GM19025 (cell line): ENCODE data around the gene OTOG.

Experiments used
- ATAC-seq: cut with Tn5 transposase; IDR thresholded peaks from one replicate; pipeline ENCODE4 v1.9.1; 2021; ENCODE audit warnings: mild to moderate bottlenecking, low read depth, moderate library complexity; ENCODE audit not compliant: unreplicated experiment

Gene OTOG

DNA sequence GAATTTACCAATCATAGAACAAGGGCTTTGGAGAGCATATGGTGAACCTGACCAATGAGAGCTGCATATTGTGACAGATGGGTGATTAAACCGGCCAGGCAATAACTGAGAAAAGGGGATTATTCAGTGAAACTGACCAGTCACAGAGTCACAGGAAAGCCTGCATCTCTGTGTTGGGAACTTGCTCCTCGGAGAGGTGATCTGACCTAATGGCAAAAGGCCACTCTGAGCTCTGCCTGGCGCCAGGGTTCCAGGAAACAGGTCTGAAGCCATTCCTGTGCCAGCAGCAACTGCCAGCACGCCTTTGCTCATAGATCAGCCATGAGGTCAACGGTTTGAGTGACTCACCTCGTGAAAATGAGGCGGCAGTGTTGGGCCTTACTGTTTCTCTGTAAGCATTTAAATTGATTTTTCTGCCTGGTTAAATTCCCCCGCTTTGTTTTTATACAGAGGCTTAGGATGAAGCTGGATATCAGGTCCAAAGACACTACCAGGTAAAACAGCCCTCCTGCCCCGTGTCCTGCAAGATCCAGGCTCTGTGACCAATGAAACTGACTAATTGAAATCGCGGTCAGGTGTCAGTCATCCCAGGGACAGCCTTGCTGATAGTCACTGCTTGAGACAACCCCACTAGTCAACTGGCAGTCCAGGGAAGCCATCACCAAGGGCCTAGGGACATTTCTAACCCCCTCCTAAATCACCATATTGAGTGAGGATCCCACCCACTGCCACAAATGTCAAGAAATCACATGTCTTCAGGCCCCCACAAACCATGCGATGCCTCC, 136.5 kb downstream of the OTOG start:
- ATAC-seq, result no peak

DNA sequence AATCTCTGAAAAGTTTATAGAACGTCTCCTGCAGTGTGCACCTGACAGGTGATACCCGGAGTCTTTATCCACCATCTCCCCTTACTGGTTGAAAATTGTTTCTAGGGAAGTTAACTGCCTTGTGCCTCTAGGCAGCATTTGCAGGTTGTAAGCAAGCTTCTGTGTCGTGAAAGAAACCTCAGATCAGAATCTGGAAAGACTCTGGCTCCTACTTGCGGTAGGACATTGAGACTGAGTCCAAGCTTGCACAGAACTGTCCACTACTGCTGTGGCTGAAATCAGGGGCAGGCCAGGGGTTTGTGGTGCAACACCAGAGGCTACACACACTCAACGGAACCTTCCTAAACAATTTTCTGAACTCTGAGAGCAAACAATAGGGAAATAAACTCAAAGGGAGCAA, 137.5 kb downstream of the OTOG start:
- ATAC-seq, result no peak

DNA sequence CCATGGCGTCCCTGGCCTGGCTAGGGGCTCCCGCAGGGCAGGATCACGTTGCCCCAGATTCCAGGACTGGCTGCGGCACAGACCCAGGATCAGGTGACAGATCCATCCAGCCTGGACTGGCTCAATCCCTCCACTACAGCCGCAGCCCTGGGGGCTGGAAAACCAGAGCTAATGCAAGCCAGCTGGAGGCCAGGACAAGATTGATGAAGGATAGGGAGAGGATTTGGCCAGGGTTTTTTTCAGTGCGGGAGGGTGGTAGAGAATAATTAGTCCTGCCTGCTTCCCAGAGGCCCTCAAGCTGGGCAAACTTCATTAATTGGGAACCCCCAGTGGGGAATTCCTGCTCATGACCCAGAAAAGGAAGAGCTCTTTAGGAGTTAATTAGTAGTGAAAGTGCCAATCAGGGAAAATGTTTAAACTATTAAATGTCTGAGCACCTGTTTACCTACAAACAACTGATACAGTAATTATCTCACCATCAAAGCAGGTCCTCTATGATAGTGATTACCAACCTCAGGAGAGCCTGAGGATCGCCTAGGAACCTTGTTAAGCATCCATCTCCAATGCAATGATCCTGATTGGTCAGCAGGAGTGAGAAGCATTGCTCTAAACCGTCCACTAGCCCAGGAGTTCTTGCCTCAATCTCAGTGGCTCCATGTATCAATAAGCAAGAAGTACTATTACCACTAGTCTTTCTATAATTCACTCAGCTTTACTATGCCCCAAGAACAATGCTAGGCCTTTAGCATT, 139.3 kb downstream of the OTOG start:
- no peak for ATAC-seq

DNA sequence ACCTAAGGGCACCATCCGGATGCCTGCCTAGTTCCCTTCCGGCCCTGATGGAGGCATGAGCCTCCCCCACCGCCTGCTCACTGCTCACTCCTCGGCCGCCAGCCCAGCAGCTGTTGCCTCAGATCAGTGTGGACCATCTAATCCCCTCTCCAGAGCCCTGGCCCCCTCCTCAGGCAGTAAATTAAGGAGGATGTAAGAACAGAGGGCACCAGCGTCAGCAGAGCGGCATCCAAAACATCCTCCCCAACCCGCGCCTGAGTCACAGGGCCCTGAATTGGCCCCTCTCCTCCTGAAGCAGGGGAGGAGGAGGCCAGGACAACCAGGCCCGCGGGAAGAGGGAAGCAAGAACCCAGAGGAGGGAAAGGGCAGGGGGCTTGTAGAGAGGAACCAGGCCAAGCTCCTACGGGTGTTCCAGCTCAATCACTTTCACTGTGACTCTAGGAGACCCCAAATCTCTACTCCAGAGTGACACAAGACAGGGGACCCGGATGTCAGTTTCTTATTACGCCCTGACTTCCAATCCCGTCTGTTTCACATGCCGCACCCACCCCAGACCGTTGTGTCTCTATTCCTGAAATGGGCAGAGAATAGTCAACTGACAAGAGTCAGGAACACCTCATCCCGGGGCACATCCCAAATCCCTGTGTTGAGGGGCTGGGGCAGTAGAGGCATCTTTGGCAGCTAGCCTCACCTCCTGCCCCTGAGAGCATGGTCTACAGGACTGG, 141.0 kb downstream of the OTOG start:
- no peak for ATAC-seq

DNA sequence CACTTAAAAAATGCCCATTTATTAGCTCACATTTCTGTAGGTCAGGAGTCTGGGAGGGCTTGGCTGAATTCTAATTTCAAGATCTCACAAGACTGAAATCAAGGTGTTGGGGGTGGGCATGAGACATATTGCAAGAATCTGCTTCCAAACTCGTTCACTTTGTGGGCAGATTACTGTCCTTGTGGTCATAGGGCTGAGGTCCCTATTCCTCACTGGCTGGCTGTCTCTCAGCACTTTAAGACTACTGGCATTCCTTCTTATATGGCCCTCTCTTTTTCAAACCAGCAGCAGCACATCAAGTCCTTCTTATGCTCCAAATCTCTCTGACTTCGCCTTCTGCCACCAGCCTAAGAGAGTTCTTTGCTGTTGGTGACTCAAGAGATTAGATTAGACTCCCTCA, 144.5 kb downstream of the OTOG start:
- ATAC-seq, result no peak

DNA sequence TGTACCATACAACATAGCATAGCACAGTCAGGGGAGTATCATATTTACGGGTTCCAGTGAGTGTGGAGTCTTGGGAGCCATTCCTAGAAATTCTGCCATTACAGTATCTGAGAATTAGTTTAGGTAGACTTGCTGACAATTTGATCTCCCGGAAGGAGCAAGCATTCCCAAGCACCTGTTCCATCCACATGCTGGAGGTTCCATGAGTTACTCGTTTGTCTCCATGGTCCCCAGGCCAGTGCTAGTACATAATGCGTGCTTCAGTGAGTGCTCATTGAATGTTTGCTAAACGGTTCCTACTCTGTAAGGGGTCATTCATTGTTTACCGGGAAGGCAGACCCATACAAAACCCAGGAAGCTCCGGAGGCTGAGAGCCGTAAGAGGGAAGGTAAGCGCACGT, 144.9 kb downstream of the OTOG start:
- no peak for ATAC-seq

DNA sequence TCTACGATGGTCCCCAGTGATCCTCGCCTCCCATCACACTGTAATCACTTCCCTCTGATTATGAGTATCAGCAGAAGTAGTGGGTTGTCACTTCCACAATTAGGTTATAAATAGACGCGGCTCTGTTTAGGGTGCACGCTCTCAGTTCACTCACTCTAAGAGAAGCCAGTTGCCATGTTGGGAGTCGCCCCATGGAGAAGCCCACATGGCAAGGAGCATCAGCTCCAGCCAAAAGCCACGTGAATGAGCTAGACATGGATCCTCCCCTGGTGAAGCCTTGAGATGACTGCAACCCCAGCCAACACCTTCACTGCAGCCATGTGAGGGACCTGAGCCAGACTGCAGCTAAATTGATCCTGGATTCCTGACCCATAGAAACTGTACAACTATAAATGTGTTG, 145.9 kb downstream of the OTOG start:
- ATAC-seq, result no peak

DNA sequence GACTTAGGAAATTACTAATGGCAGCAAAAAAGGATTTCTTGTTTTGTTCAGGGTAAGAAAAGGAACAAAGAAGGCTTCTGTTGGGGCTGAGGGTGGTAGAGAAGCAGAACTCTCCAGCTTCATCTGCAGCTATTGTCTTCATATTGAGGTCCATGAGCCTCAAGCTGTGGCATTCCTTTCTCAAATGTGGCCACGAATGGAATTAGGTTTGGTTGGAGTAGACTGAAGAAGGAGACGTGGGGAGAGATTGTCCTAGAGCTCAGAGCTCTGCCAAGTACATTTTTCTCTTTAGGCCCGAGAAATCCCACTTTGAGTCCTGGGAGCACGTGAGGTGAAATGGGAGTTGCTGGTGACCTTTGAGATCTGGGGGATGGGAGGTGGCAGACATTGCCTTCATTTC, 146.5 kb downstream of the OTOG start:
- no peak for ATAC-seq

DNA sequence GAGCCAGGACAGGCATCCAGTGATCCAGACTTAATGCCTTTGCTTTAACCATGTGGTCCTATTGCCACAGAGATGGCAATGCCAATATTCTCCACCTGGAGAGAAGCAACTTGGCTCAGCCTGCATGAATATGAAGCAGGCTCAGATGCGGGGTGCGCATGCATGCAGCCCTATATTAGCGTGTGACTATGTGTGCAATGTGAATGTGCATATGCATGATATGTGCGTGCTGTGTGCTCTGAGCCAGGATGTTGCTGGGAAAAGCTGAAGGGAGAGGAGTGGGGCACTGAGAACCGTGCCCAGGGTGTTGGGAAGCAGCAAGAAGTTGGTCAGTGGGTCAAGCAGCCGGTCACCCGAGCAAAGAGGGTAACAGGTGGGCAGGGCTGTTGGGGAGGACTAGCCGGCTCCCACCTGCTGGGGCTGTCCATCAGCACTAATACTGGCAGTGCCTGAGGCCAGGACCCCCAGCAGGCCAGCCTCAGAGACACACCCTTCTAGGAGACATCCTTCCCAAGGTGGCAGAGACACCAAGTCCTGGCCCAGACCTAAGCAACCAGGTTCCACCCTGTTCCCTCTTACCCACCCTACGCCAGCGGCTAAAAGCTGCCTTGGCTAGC, 147.5 kb downstream of the OTOG start:
- ATAC-seq, result no peak

DNA sequence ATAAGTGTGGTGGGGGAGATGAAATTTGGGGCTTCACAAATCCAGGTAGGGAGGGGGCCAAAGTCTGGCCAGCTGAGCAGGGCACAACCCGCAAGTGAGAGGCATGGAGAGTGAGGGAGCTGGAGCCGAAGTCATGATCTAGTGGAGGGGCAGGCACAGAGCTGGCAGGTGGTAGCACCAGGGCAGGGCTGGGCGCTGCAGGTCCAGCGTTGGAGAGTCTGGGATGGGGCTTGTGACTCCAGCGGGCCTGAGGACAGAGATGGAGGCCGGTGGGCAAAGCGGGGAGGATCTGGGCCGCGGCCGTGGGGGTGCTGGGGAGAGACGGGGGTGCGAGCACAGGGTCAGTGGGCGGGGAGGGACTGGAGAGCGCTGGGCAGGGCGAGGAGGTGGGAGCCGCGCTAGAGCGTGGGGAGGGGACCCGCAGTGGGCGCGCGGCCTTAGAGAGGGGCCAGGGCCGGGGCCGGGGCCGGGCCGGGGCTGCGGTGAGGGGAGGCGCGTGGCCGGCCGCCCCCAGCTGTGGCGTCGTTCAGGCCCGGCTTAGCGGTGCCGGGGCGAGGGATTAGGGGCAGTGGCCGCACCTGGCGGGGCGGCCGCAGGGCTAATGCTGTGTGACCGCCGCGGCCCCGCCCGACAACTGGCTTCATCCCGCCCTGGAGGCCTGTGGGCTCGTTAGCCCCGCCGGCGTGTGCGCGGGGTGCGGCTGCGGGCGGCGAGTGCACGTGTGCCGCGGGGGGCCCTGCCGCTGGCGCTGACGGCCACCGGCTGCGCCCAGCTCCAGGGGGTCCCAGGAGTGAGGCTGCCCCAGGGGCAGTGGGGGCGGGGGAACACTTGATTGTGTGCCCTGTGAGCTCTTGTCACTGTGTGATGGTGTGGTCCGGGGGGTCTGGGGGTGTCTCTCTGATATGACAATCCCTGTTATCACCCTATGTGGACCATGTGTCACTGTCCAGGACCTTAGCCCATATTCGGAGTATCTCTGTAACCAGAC, 148.7 kb downstream of the OTOG start:
- no peak for ATAC-seq

DNA sequence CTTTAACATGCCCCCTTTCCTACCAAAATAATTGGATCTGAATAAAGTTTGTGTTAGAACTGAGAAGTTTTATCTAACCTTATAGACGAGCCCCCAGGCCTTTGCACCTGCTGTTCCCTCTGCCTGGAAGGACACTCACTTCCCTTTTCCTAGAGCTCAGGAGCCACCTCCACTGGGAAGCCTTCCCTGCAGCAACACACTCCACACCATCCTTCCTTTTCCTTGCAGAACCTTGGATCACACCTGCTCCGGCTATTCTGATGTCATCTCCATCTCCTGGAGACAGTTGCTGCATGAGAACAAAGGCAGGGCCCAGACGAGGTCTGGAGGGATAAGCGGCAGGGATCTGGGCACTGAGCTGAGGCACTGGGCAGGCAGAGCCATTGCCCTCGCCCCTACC, 149.7 kb downstream of the OTOG start:
- no peak for ATAC-seq
